GM10266 (cell line): ENCODE measurements around the gene ARID1B.

ENCODE experiments used
- DNase-seq: peaks from one replicate; pipeline ENCODE4 v3.0.0; 2012; ENCODE audit errors: extremely low spot score
- TF ChIP-seq, protein P1 (sequence below): IDR thresholded peaks from 2 replicates; pipeline ENCODE4 v1.5.1; 2012; ENCODE audit warnings: mild to moderate bottlenecking, low read depth; ENCODE audit not compliant: control insufficient read depth, insufficient read depth; ENCODE audit errors: missing control alignments

The ARID1B gene

GRCh38 chr6:156839591-156840001 is 62.4 kb downstream of the ARID1B start:
- TF ChIP-seq, protein P1, sequence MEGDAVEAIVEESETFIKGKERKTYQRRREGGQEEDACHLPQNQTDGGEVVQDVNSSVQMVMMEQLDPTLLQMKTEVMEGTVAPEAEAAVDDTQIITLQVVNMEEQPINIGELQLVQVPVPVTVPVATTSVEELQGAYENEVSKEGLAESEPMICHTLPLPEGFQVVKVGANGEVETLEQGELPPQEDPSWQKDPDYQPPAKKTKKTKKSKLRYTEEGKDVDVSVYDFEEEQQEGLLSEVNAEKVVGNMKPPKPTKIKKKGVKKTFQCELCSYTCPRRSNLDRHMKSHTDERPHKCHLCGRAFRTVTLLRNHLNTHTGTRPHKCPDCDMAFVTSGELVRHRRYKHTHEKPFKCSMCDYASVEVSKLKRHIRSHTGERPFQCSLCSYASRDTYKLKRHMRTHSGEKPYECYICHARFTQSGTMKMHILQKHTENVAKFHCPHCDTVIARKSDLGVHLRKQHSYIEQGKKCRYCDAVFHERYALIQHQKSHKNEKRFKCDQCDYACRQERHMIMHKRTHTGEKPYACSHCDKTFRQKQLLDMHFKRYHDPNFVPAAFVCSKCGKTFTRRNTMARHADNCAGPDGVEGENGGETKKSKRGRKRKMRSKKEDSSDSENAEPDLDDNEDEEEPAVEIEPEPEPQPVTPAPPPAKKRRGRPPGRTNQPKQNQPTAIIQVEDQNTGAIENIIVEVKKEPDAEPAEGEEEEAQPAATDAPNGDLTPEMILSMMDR = no peak
- DNase-seq = no peak

- TF ChIP-seq, protein P1 = no peak
- DNase-seq = no peak
Measured at GRCh38 chr6:156840136-156840535, 63.0 kb downstream of the ARID1B start.

GRCh38 chr6:156840606-156841005 is 63.4 kb downstream of the ARID1B start:
- TF ChIP-seq, protein P1 = no peak
- no peak for DNase-seq

DNA sequence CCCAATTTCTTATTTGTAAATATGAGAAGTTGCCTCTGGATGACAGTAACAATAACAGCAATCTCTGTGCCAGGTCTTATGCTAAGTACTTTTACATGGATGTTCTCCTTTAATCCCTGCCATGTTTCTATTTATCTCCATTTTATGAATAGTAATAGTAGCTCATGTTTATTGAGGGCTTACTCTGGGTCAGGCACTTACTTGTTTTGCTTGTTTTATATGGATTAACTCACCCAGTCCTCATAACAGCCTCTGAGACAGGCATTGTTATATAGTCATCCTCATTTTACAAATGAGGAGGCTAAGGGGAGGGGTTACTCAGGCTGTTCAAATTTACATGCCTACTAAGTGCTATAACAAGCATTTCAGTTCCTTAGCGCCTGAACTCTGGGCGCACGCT is 64.3 kb downstream of the ARID1B start:
- TF ChIP-seq, protein P1 = no peak
- no peak for DNase-seq

GRCh38 chr6:156842598-156843250 is 65.5 kb downstream of the ARID1B start:
- TF ChIP-seq, protein P1 = no peak
- no peak for DNase-seq

DNA sequence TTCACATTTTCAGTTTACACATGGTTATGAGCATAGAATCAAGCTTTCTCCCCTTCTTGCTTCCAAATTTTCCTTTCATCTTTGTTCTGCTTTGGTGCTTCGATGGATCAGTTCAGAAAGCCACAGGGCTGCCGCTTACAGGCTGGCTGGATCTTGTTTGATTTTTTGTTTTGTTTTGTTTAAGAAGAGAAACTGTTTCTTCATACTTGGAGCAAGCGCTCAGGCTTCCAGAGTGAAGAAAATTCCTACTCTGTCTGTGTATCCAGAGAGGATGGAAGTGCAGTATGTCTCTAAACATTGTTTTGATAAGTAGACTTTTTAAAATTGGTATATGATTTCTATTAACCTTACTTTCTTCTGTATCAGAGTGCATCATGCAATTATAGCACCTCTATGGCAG is 66.9 kb downstream of the ARID1B start:
- TF ChIP-seq, protein P1 = no peak
- no peak for DNase-seq

DNA sequence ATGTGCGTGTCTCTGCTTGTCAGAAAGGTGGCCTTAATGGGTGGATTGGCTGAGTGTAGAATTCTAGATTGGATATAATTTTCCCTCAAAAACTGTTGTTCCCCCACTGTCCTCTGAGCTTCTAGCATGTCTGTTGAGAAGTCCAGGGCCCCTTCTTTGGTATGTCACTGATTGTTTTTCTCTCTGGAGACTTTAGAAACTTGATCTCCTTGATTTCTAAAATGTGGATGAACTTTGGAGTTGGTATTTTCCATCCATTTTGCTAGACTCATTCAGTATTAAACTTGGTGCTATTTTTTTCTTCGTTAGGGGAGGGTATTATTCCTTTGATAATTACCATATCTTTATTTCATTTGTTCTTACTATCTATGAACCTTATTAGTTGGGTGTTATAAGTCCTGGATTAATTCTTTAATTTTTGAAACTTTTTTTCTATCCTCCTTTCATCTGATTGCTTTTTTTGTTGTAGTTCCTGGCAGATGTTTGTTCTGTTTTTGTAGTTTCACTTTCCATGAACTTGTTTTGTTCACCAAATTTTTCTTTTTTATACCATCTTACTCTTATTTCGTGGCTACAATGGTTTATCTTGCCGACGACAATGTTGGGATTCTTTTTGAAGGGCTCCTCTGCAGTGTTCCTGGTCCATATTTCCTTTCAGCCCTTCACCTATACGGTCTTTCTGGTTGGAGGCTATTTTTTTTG is 68.4 kb downstream of the ARID1B start:
- no peak for DNase-seq
- TF ChIP-seq, protein P1 = no peak
